Adipocyte (in vitro differentiated cells): ENCODE measurements around the gene PRAME.
"Not testable (repeated sequence)": the region's sequence is repeated elsewhere in the genome, so short reads cannot be mapped to it uniquely, and the experiment has no call there.

Source experiments
- DNase-seq: peaks from one replicate; pipeline ENCODE4 v3.0.0-alpha.2; 2015; ENCODE audit warnings: low read depth
- H3K27me3 ChIP-seq: replicated peaks from 2 replicates; pipeline ENCODE4 v1.7.0; 2013; ENCODE audit warnings: mild to moderate bottlenecking, low read length, moderate library complexity; ENCODE audit not compliant: control insufficient read depth, insufficient read depth
- H3K36me3 ChIP-seq: 2 replicates; pipeline ENCODE4 v1.7.0; 2013; ENCODE audit warnings: low read length, mild to moderate bottlenecking, moderate library complexity; ENCODE audit not compliant: control insufficient read depth, insufficient read depth, severe bottlenecking
- H3K4me1 ChIP-seq: 2 replicates; pipeline ENCODE4 v1.7.0; 2013; ENCODE audit warnings: mild to moderate bottlenecking, low read length, moderate library complexity; ENCODE audit not compliant: control insufficient read depth, insufficient read depth
- H3K4me3 ChIP-seq: 2 replicates; pipeline ENCODE4 v1.7.0; 2013; ENCODE audit warnings: mild to moderate bottlenecking, low read length, moderate library complexity
- H3K9ac ChIP-seq: 2 replicates; pipeline ENCODE4 v1.7.0; 2013; ENCODE audit warnings: mild to moderate bottlenecking, low read length, moderate library complexity
- H3K9me3 ChIP-seq: 2 replicates; pipeline ENCODE4 v1.7.0; 2013; ENCODE audit warnings: mild to moderate bottlenecking, low read length, moderate library complexity; ENCODE audit not compliant: control insufficient read depth

Gene PRAME

DNA sequence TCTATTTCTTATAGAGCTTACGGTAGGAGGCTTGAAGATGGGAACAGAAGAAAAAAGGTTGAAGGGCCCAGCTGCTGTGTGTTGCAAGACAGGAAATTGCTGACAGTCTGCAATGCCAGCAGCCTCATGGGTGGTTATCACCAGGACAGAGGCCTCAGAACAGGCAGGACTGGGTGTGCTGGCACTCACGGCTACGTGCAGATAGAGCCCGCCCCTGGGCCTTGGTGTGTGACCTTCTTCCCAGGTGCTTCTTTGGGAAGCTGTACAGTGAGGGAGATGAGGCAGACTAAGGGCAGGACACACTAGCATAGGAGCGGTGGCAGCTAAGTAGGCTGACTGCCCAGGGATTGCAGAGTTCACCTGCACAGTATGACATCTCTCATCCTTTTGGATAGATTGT, 12.6 kb downstream of the PRAME start:
- H3K27me3 ChIP-seq, result peaks cover 35% of the 10 kb centered on the region
- H3K9ac ChIP-seq, result no peak overlapping the region
- no peaks in the 10 kb centered on the region for H3K36me3 ChIP-seq
- no peak for DNase-seq
- H3K9me3 ChIP-seq, result no peaks in the 10 kb centered on the region
- no peak overlapping the region for H3K4me3 ChIP-seq
- no peaks in the 10 kb centered on the region for H3K4me1 ChIP-seq

DNA sequence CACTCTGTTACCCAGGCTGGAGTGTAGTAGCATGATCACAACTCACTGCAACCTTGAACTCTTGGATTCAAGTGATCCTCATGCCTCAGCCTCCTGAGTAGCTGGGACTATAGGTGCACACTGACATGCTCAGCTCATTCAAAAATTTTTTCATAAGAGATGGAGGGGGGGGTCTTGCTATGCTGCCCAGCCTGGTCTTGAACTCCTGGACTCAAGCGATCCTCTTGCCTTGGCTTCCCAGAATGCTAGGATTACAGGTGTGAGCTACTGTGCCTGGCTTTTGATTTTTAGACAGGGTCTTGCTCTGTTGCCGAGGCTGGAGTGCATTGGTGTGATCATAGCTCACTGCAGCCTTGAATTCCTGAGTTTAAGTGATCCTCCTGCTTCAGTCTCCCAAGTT, 14.0 kb downstream of the PRAME start:
- H3K27me3 ChIP-seq, result peaks cover 32% of the 10 kb centered on the region
- DNase-seq, result no peak
- H3K9ac ChIP-seq, result no peak overlapping the region
- H3K4me1 ChIP-seq, result no peaks in the 10 kb centered on the region
- no peaks in the 10 kb centered on the region for H3K9me3 ChIP-seq
- no peaks in the 10 kb centered on the region for H3K36me3 ChIP-seq
- H3K4me3 ChIP-seq, result no peak overlapping the region

DNA sequence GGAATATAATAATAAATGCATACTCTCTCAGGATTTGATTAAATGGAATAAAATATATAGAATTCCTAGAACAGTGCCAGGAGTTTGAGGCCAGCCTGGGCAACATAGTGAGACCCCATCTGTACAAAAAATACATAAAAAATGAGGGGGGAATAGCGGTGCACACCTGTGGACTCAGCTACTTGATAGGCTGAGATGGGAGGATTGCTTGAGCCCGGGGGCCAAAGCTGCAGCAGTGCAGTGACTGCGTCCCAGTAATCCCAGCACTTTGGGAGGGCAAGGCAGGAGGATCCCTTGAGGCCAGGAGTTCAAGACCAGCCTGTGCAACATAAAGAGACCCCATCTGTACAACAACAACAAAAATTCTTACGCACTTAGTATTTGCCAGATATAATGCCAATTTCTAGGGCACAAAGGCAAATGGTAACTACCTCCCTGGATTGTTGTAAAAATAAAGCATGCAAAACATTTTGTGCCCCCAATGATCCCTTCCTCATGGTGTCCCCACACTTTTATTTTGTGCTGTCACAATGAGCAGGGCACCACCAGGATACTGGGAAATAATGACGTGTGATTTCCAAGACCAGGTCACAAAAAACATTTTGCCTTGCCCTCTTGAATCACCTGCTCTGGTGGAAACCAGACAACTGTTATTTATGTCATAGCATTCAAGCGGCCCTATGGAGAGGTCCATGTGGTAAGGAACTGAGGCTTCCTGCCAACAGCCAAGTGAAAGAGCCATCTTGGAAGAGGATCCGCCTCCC, 20.7 kb downstream of the PRAME start:
- H3K4me1 ChIP-seq, result no peaks in the 10 kb centered on the region
- H3K36me3 ChIP-seq, result no peaks in the 10 kb centered on the region
- H3K9ac ChIP-seq, result no peak overlapping the region
- no peaks in the 10 kb centered on the region for H3K9me3 ChIP-seq
- no peak overlapping the region for H3K4me3 ChIP-seq
- peaks cover 14% of the 10 kb centered on the region for H3K27me3 ChIP-seq
- DNase-seq, result no peak

DNA sequence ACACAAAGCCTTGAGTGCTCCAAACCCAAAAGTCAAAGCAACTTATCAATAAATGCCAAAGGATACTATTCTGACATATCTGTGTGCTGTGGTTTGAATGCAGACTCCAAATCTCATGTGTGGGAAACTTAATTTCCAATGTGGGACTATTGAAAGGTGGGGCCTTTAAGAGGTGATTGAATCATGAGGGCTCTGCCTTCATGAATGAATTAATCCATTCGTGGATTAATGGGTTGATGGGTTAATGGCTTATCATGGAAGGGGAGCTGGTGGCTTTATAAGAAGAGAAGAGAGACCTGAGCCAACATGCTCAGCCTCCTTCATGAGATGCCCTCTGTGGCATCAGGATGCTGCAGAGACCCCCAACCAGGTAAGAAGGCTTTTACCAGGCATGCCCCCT, 22.1 kb downstream of the PRAME start:
- H3K4me3 ChIP-seq, result no peak overlapping the region
- H3K9ac ChIP-seq, result no peak overlapping the region
- H3K4me1 ChIP-seq, result no peaks in the 10 kb centered on the region
- H3K36me3 ChIP-seq, result no peaks in the 10 kb centered on the region
- H3K9me3 ChIP-seq, result no peaks in the 10 kb centered on the region
- peaks cover 7% of the 10 kb centered on the region for H3K27me3 ChIP-seq
- no peak for DNase-seq

DNA sequence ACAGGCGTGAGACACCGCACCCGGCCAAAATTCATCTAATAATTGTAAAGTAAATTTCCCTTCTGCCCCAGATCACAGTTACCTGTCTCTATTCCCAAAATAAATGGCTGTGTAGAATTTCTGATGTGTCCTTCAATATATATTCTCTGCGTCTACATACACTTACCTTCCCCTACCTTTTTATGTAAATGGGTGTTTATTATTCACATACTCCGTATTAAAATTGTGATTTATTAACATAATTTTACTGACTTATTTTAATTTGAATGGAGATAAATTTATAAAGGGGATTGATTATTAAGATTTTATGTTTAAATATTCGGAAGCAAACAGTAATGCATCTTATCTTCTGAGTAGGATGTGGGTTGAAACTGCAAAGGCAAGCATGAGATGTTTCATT, 22.6 kb downstream of the PRAME start:
- H3K4me1 ChIP-seq, result no peaks in the 10 kb centered on the region
- no peaks in the 10 kb centered on the region for H3K9me3 ChIP-seq
- H3K27me3 ChIP-seq, result peaks cover 6% of the 10 kb centered on the region
- H3K36me3 ChIP-seq, result no peaks in the 10 kb centered on the region
- DNase-seq, result no peak
- H3K4me3 ChIP-seq, result no peak overlapping the region
- no peak overlapping the region for H3K9ac ChIP-seq

DNA sequence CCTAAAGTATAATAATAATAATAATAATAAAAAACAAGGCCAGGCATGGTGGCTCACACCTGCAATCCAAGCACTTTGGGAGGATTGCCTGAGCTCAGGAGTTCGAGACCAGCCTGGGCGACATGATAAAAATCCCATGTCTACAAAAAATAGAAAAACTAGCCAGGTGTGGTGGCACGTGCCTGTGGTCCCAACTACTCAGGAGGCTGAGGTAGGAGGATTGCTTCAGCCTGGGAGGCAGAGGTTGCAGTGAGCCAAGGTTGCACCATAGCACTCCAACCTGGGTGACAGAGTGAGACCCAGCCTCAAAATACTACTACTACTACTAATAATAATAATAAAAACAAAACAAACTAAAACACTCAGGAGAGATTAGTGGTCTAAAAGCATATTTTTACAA, 23.4 kb downstream of the PRAME start:
- Histone ChIP-seq H3K36me3 (no peaks in the 10 kb centered on the region), H3K4me1 (no peaks in the 10 kb centered on the region), H3K9me3 (no peaks in the 10 kb centered on the region), H3K27me3 (peaks cover 6% of the 10 kb centered on the region), H3K4me3 (no peak overlapping the region), H3K9ac (no peak overlapping the region)
- no peak for DNase-seq

DNA sequence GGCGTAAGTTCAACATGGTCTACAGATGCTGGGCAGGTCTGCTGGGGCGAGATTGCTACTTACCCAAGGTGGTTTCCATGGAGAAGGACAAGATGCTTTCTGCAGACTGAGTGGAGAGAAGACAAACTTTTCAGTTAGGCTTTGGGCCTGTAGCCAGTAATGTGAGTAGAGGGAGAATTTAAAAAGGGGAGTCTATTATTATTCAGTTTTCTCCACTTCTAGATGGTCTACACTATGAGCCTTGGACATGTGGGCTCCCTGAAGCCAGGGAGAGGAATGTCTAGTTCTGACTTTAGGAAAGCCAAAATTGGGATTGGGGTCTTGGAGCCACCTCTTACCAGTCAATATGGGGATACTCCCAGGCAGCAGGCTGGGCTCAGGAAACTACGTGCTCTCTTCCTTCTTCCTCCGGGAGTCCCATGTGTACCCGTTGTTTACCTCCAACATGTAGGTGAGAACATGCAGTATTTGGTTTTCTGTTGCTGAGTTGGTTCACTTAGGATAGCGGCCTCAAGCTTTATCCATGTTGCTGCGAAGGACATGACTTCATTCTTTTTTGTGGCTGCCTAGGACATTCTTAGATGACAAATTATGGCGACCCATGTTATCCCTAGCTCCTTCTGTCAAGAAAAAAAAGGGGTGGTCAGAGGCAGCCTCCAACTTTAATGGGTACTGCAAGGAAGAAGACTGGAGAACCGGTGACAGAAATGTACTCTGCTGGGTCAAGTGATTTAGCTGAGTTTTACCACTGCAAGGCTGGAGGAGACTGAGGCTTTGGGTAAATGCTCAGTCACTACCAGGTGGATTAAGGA, 24.3 kb downstream of the PRAME start:
- peaks cover 6% of the 10 kb centered on the region for H3K27me3 ChIP-seq
- no peaks in the 10 kb centered on the region for H3K9me3 ChIP-seq
- no peaks in the 10 kb centered on the region for H3K36me3 ChIP-seq
- H3K4me3 ChIP-seq, result no peak overlapping the region
- no peak overlapping the region for H3K9ac ChIP-seq
- no peak for DNase-seq
- no peaks in the 10 kb centered on the region for H3K4me1 ChIP-seq

DNA sequence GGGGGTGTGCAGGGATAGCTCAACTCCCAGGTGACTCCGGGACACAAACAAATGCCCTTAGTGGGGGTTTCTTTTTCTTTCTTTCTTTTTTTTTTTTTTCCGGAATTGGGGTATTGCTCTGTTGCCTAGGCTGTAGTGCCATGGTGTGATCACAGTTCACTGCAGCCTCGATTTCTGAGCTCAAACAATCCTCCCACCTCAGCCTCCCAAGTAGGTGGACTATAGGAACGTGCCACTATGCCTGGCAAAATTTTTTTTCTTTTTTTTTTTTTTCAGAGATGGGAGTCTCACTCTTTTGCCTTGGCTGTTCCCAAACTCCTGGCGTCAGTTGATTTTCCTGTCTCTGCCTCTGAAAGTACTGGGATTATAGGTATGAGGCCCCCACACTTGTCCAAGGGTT, 25.2 kb downstream of the PRAME start:
- no peaks in the 10 kb centered on the region for H3K4me1 ChIP-seq
- no peak overlapping the region for H3K4me3 ChIP-seq
- H3K9me3 ChIP-seq, result no peaks in the 10 kb centered on the region
- no peak overlapping the region for H3K9ac ChIP-seq
- DNase-seq, result no peak
- H3K27me3 ChIP-seq, result peaks cover 6% of the 10 kb centered on the region
- H3K36me3 ChIP-seq, result no peaks in the 10 kb centered on the region

DNA sequence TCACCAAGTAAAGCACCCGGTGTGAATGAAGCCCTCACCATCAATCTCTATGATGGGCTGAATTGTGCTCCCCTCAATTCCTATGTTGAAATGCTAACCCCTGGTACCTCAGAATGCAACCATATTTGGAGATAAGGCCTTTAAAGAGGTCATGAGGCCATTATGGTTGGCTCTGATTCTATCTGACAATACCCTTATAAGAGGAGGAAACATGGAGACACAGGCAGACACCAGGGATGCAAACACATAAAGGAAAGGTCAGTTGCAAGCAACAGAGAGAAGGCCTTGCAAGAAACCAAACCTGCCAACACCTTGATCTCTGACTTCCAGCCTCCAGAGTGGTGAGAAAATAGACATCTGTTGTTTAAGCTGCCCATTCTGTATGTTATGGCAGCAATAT, 25.6 kb downstream of the PRAME start:
- H3K27me3 ChIP-seq, result peaks cover 3% of the 10 kb centered on the region
- no peaks in the 10 kb centered on the region for H3K36me3 ChIP-seq
- no peak overlapping the region for H3K9ac ChIP-seq
- H3K9me3 ChIP-seq, result no peaks in the 10 kb centered on the region
- no peak overlapping the region for H3K4me3 ChIP-seq
- H3K4me1 ChIP-seq, result no peaks in the 10 kb centered on the region
- no peak for DNase-seq

DNA sequence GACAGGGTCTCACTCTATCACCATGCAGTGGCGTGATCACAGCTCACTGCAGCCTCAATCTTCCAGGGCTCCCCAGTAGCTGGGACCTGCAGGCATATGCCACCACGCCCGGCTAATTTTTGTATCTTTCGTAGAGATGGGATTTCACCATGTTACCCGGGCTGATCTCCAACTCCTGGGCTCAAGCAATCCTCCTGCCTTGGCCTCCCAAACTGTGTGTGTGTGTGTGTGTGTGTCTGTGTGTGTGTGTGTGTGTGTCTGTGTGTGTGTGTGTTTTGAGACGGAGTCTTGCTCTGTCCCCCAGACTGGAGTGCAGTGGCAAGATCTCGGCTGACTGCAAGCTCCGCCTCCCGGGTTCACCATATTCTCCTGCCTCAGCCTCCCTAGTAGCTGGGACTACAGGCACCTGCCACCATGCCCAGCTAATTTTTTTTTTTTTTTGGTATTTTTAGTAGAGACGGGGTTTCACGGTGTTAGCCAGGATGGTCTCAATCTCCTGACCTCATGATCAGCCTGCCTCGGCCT, 26.5 kb downstream of the PRAME start:
- not testable (repeated sequence) for H3K9ac ChIP-seq, H3K27me3 ChIP-seq, H3K9me3 ChIP-seq, H3K36me3 ChIP-seq, DNase-seq, H3K4me3 ChIP-seq, H3K4me1 ChIP-seq

DNA sequence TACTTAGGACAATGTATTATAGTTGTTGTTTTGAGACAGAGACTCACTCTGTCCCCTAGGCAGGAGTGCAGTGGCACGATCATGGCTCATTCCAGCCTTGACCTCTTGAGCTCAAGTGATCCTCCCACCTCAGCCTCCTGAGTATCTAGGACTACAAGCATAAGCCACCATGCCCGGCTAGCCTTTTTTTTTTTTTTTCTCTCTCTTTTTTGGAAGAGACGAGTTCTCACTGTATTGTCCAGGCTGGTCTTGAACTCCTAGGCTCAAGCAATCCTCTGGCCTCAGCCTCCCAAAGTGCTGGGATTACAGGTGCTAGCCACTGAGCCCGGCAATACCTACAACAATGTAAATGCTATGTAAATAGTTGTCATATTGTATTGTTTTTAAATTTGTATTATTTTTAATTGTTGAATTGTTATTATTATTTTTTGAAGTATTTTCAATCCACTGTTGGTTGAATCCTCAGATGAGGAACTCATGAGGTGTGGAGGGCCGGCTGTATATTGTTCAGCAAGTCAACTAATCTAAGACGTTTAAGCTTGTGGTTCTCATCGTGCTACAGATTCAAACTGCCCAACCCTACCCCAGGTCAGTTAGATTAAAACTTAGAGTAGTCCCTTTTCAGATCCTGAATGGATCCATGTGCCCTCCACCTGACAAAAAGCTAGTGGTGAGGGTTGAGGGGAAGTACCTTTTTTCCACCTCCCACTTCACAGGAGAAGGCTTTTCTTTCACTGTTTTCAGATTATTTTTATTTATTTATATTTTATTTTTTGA, 27.1 kb downstream of the PRAME start:
- Histone ChIP-seq H3K27me3 (no peaks in the 10 kb centered on the region), H3K9ac (no peak overlapping the region), H3K9me3 (no peaks in the 10 kb centered on the region), H3K4me3 (no peak overlapping the region), H3K4me1 (no peaks in the 10 kb centered on the region), H3K36me3 (no peaks in the 10 kb centered on the region)
- no peak for DNase-seq
